NB4 (cell line): ENCODE measurements around the gene TBC1D1.

Experiments
- CTCF ChIP-seq: IDR thresholded peaks from one replicate; pipeline ENCODE4 v1.5.1; 2012; ENCODE audit warnings: low read depth, low read length
- POLR2A ChIP-seq: IDR thresholded peaks from 2 replicates; pipeline ENCODE4 v1.6.1; 2011; ENCODE audit warnings: mild to moderate bottlenecking; ENCODE audit not compliant: insufficient read length; ENCODE audit errors: extremely low read depth

- no peak for TF ChIP-seq CTCF
- no peak for TF ChIP-seq POLR2A
Observed at GRCh38 chr4:37971202-37971601, 80.3 kb downstream of the TBC1D1 start.
